ENCODE data around the gene CELF1.

DNA sequence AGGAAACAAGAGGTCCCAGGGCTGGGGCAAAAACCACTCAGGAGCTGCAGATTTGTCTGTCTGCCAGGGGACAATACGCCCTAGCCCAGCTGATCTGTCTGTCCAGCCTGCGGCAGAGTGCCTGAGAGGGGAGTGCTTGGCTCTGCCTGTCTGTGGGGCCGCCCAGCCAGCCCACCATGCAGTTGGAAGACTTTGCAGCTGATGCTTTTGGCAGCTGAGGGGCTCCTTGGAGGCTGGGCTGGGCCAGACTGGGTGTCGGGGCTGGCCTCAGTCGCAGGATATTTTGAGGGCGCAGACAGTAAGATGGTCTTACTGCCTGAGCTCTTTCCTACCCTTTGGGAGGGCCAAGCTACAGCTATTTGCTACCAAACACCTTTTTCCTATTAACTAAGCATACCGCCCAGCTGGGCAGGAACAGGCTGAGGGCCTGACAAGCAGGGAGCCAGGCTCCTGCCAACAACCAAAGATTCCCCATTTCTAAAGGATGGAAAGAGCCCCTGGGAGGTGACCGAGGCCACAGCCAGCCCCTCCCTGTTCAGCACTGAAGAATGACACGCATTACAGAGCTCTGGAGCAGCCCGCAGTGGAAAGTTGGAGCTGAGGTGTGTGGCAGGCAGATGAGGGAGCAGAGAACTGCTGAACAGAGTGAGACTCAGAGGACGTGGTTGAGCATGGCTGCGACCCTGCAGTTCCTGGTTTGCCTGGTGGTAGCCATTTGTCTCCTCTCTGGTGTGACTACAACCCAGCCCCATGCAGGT is 33.3 kb upstream of the CELF1 start, which contains the start of gene FAM180B:
- TF ChIP-seq EZH2 (IDR thresholded peaks at IDR 0.05; ENCODE audit: borderline replicate concordance) (no peak), EZH2phosphoT487 (IDR thresholded peaks at IDR 0.05; ENCODE audit: low read depth, severe bottlenecking, unreplicated experiment) (no peak)
- TF ChIP-seq, protein P1, sequence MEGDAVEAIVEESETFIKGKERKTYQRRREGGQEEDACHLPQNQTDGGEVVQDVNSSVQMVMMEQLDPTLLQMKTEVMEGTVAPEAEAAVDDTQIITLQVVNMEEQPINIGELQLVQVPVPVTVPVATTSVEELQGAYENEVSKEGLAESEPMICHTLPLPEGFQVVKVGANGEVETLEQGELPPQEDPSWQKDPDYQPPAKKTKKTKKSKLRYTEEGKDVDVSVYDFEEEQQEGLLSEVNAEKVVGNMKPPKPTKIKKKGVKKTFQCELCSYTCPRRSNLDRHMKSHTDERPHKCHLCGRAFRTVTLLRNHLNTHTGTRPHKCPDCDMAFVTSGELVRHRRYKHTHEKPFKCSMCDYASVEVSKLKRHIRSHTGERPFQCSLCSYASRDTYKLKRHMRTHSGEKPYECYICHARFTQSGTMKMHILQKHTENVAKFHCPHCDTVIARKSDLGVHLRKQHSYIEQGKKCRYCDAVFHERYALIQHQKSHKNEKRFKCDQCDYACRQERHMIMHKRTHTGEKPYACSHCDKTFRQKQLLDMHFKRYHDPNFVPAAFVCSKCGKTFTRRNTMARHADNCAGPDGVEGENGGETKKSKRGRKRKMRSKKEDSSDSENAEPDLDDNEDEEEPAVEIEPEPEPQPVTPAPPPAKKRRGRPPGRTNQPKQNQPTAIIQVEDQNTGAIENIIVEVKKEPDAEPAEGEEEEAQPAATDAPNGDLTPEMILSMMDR (IDR thresholded peaks at IDR 0.05; ENCODE audit: poor library complexity), result no peak

Measured in hepatocyte (in vitro differentiated cells).